Adrenal gland (tissue), 12 donors: ENCODE data around the gene CNST. TPM values are rescaled to one million over a fixed set of nuclear protein-coding genes. Genes with fewer than 3 reads are reported as not detected.
A peak's percentile ranks its signal among the peaks of the same experiment; 100 is the strongest.
"Not testable (repeated sequence)": the region's sequence is repeated elsewhere in the genome, so short reads cannot be mapped to it uniquely, and the experiment has no call there.

ENCODE experiments used
- DNase-seq, 7 donors: peaks; one replicate each; pipeline ENCODE4 v3.0.0-alpha.2; 2019 to 2020
- H3K27ac ChIP-seq, 5 donors: fragments of 200-600 bp; sonication (generic) in 4 of 5; 1 replicate in 3 of 5; 2 replicates in 2 of 5; pipeline versions ENCODE4 v1.5.1 to v1.8.0; 2016 to 2020; ENCODE audit warnings: mild to moderate bottlenecking in 1 of 5
- H3K27me3 ChIP-seq: fragments of 200-600 bp; 2 replicates; pipeline ENCODE4 v1.8.0; 2021
- H3K36me3 ChIP-seq, 2 donors: fragments of 200-600 bp; replicated peaks in 1 of 2; 1 replicate in 1 of 2; 2 replicates in 1 of 2; pipeline versions ENCODE4 v1.5.1 to v1.8.0; 2018 to 2022
- H3K4me1 ChIP-seq, 2 donors: fragments of 200-600 bp; replicated peaks in 1 of 2; 1 replicate in 1 of 2; 2 replicates in 1 of 2; pipeline versions ENCODE4 v1.5.1 to v1.8.0; 2018 to 2021
- H3K4me3 ChIP-seq, 4 donors: fragments of 200-600 bp; sonication (generic) in 3 of 4; one replicate each; pipeline ENCODE4 v1.5.1; 2016 to 2018
- H3K9me3 ChIP-seq, 3 donors: fragments of 200-600 bp; sonication (generic) in 1 of 3; replicated peaks in 1 of 3; 1 replicate in 2 of 3; 2 replicates in 1 of 3; pipeline versions ENCODE4 v1.5.1 to v1.8.0; 2016 to 2021
- POLR2A ChIP-seq, 2 donors: fragments of 450-650 bp; IDR thresholded peaks; one replicate each; pipeline ENCODE4 v1.6.1; 2017; ENCODE audit warnings: antibody characterized with exemption in 2 of 2, mild to moderate bottlenecking in 2 of 2, moderate library complexity in 1 of 2
- WGBS, 4 donors: extraction: QIAGEN DNeasy Blood & Tissue Kit in 2 of 4; methylation state at CpG; one replicate each; pipeline versions ENCODE4 v1.1.5 to v1.1.7; 2013 to 2017; 5-methylcytosine and 5-hydroxymethylcytosine counted together
- intact Hi-C, 2 donors: fragments of 100-400 bp; cut with DNase I; formaldehyde crosslinking; loops; one replicate each; pipeline versions ENCODE4 v1.14.1 to v1.15.0; 2022 to 2023
- polyA plus RNA-seq, 3 donors: library from polyadenylated mRNA; stranded (reverse); fragments of 200-250 nt in 2 of 3; fragments of 350-450 nt in 1 of 3; fragmentation: Illumina TruSeq in 1 of 3; extraction: RNeasy Lipid Tissue Mini Kit (QIAGEN cat#74804) in 1 of 3; gene quantifications; one replicate each; pipeline ENCODE4 v1.2.3, GENCODE V29; 2013 to 2014
- total RNA-seq, 9 donors: library from RNA; depleted of rRNA in 4 of 9; stranded (reverse); fragments of >200 nt in 4 of 9; fragments of 120-200 nt in 1 of 9; fragmentation: NEBNext Ultra II Directional in 1 of 9; extraction: Animal tissue kit (Norgen Biotek cat#: 25700) in 1 of 9; gene quantifications; one replicate each; pipeline versions ENCODE4 v1.1.0 to v1.2.4, GENCODE V29; 2013 to 2023
- TF ChIP-seq, protein P1 (sequence below), 6 experiments: fragments of 450-650 bp in 4 of 6; fragments of 200-600 bp in 2 of 6; sonication (generic) in 1 of 6; IDR thresholded peaks; 1 replicate in 5 of 6; 2 replicates in 1 of 6; pipeline versions ENCODE4 v1.5.1 to v1.8.0; 2016 to 2021; ENCODE audit warnings: antibody characterized with exemption in 6 of 6, mild to moderate bottlenecking in 2 of 6, moderate library complexity in 1 of 6
- donor health status: healthy with polysubstance abuse.
- donor health status: Bipolar disorder and iron deficiency.
- donor health status: DM: yes; HTN: yes; CAD: no.
- donor health status: DM: no; HTN: no; CAD: no.
- donor health status: DM: no; HTN: no; CAD: no.
- donor health status: DM: yes; HTN: yes; CAD: no.

CNST gene
- total and polyA plus RNA-seq, 12 donors, result 11.4 to 85.6 (median 47.3) TPM

DNA sequence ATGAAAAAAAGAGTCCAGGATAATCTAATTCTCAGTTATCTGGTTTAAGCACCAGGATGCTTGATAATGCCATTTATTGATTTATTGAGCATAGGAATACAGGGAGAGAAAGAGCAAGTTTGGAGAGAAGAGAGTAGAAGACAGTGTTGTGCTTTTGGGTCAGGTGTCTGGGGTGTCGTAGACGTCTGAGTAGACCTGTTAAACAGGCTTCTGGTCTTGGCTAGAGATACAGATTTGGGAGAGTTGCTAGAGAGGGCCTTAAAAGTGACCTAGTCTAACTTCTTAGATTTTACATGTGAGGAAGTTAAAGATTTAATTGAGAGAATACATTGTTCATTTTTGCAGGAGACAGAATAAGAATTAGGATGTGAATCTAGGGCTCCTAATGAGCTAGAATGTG is 34.3 kb downstream of the CNST start:
- Histone ChIP-seq H3K4me1 (peaks cover 15 to 25% of the 10 kb centered on the region in 2 donors), H3K4me3 (no peak overlapping the region), H3K27me3 (no peaks in the 10 kb centered on the region), H3K27ac (no peak overlapping the region), H3K36me3 (no peaks in the 10 kb centered on the region), H3K9me3 (no peaks in the 10 kb centered on the region)
- DNase-seq, result no peak
- 89 to 96% (median 91%) methylated on average over 2 of the region's 2 CpGs for WGBS, 4 donors
- intact Hi-C loops, result no loop called here
- TF ChIP-seq POLR2A (IDR thresholded peaks at IDR 0.05), result no peak
- TF ChIP-seq, protein P1, sequence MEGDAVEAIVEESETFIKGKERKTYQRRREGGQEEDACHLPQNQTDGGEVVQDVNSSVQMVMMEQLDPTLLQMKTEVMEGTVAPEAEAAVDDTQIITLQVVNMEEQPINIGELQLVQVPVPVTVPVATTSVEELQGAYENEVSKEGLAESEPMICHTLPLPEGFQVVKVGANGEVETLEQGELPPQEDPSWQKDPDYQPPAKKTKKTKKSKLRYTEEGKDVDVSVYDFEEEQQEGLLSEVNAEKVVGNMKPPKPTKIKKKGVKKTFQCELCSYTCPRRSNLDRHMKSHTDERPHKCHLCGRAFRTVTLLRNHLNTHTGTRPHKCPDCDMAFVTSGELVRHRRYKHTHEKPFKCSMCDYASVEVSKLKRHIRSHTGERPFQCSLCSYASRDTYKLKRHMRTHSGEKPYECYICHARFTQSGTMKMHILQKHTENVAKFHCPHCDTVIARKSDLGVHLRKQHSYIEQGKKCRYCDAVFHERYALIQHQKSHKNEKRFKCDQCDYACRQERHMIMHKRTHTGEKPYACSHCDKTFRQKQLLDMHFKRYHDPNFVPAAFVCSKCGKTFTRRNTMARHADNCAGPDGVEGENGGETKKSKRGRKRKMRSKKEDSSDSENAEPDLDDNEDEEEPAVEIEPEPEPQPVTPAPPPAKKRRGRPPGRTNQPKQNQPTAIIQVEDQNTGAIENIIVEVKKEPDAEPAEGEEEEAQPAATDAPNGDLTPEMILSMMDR (IDR thresholded peaks at IDR 0.05), result no peak

GRCh38 chr1:246602194-246602593 is 35.9 kb downstream of the CNST start:
- TF ChIP-seq, protein P1 (IDR thresholded peaks at IDR 0.05), result no peak
- TF ChIP-seq POLR2A (IDR thresholded peaks at IDR 0.05), result no peak
- no peaks in the 10 kb centered on the region for H3K27me3 ChIP-seq
- no peak overlapping the region for H3K4me3 ChIP-seq
- intact Hi-C loops, result no loop called here
- no peak overlapping the region for H3K27ac ChIP-seq
- peaks cover 15 to 22% of the 10 kb centered on the region in 2 donors for H3K4me1 ChIP-seq
- no peaks in the 10 kb centered on the region for H3K36me3 ChIP-seq
- 71 to 76% (median 74%) methylated on average over 3 of the region's 3 CpGs for WGBS, 4 donors
- H3K9me3 ChIP-seq, result no peaks in the 10 kb centered on the region
- DNase-seq, result no peak

DNA sequence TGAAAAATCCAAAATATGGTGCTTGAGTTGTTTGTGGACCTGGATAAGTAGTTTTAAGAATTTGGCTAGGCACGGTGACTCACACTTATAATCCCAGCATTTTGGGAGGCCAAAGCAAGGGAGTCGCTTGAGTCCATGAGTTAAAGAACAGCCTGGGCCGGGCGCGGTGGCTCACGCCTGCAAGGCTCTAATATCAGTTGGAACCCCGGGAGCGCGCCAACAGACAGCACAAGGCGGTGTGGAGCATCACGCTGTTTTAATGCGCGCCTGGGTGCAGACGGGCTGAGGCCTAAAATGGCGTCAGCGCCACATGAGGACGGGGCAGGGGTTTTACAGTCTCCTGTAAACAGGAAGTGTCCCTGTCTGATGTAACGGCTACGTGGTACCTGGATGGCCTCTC is 39.0 kb downstream of the CNST start:
- H3K4me1 ChIP-seq, result peaks cover 17 to 26% of the 10 kb centered on the region in 2 donors

GRCh38 chr1:246607462-246607861 is 41.2 kb downstream of the CNST start:
- TF ChIP-seq, protein P1 (IDR thresholded peaks at IDR 0.05), result no peak
- no peak for TF ChIP-seq POLR2A (IDR thresholded peaks at IDR 0.05)
- Histone ChIP-seq H3K4me3 (no peak overlapping the region), H3K27ac (no peak overlapping the region), H3K36me3 (no peaks in the 10 kb centered on the region), H3K4me1 (peaks cover 32 to 38% of the 10 kb centered on the region in 2 donors), H3K27me3 (no peaks in the 10 kb centered on the region), H3K9me3 (no peaks in the 10 kb centered on the region)
- intact Hi-C loops, result no loop called here
- DNase-seq, result no peak
- whole genome bisulfite sequencing, 4 donors, result 86 to 99% (median 90%) methylated on average over 13 to 19 of the region's 19 CpGs

More for the DNA sequence above, 39.0 kb downstream of the CNST start:
- 97 to 99% (median 98%) methylated on average over 17 to 19 of the region's 19 CpGs for WGBS, 4 donors
- H3K36me3 ChIP-seq, H3K27ac ChIP-seq, H3K4me3 ChIP-seq, H3K9me3 ChIP-seq, DNase-seq, H3K27me3 ChIP-seq, intact Hi-C loops: not testable (repeated sequence)

DNA sequence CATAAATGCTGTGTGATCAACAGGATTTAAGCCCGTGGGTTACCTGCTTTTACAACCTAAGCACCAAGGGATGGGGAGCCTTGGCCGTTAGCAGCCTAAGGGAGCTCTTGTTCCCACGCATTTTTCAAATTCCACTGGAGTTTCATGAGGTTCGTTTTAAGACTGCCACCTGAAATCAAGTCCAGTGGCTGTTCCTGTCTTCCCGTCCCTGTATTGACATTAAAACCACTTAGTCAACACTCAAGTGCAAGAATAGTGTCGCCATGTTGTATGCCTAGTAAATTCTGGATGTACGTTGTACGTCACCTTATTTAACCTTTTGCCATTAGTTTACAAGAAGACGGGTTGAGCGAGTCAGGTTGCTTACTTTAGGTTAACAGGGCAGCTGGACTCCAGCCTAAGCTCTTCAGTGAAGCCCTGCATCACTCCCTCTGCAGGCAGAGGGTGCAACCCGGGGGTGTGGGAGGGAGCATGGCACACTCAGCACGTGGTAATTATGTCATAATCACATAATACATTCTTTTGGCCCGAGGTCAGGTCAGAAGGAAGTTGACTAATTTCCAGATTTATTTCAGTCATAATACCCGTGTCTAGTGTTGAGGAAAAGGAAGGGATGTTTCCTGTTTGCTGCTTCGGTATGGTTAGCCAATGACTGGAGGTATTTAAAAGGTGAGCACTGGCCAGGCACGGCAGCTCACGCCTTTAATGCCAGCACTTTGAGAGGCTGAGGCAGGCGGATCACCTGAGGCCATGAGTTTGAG is 42.5 kb downstream of the CNST start:
- Histone ChIP-seq H3K27me3 (no peaks in the 10 kb centered on the region), H3K4me1 (peaks cover 36 to 41% of the 10 kb centered on the region in 2 donors), H3K27ac (peak overlapping the region; percentile 26 to 81 (median 51)), H3K36me3 (no peaks in the 10 kb centered on the region), H3K9me3 (no peaks in the 10 kb centered on the region), H3K4me3 (peak overlapping the region in 1 of 4 donors; percentile 10)
- DNase-seq, result peak; percentile 51 to 80 (median 73)
- 41 to 53% (median 49%) methylated on average over 18 of the region's 18 CpGs for WGBS, 4 donors
- intact Hi-C loops, result no loop called here
- TF ChIP-seq, protein P1 (IDR thresholded peaks at IDR 0.05), result peak in 2 of 6 experiments; percentile 17 to 24
- peak in 1 of 2 donors; percentile 10 for TF ChIP-seq POLR2A (IDR thresholded peaks at IDR 0.05)
